ENCODE results near the gene EPB41L4B.

Gene EPB41L4B

DNA sequence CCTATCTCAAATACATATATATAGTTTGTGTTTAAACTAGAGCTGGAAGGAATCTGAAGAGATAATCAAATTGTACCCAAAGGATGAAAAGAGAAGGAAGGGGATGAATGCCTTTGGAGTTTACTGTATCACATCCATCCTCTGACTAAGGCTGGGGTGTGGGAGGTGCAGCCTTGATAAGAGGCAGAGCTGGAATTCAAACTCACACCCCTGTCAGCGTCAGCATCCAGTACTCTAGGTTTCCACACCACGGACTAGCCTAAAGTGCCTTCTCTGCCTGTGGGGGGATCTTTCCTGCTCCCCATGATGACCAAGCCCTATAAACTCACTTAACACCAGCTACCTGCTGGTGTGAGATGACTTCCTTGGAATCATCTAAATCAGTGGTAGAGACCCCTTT lies 48.1 kb downstream of the EPB41L4B start:
- CTCF ChIA-PET, result no interaction called here
- no peaks in the 10 kb centered on the region for H3K36me3 ChIP-seq (ENCODE audit: control insufficient read depth in 2 of 2, insufficient read depth in 1 of 2, low read length in 2 of 2)
- POLR2A ChIA-PET, result no interaction called here

GRCh38 chr9:109272045-109272444 lies 48.8 kb downstream of the EPB41L4B start:
- CTCF ChIA-PET, result no interaction called here
- no peaks in the 10 kb centered on the region for H3K9me3 ChIP-seq (ENCODE audit: control insufficient read depth, insufficient read depth, low read depth, low read length)
- no peak overlapping the region for H3K27ac ChIP-seq (ENCODE audit: extremely low read depth, low read depth, low read length)
- POLR2A ChIA-PET, result no interaction called here
- H3K4me3 ChIP-seq (ENCODE audit: low read depth, low read length), result no peak overlapping the region
- no peaks in the 10 kb centered on the region for H3K4me1 ChIP-seq (ENCODE audit: control insufficient read depth, insufficient read depth, low read length)
- peaks cover 0 to 5% of the 10 kb centered on the region in 2 experiments; a peak in 1 of 3 replicates for H3K36me3 ChIP-seq (ENCODE audit: control insufficient read depth in 2 of 2, insufficient read depth in 1 of 2, low read length in 2 of 2)
- TF ChIP-seq BCL11A (tag by site-specific recombination; IDR thresholded peaks at IDR 0.05; ENCODE audit: low read depth) (no peak), GLI2 (tag by site-specific recombination; IDR thresholded peaks at IDR 0.05; ENCODE audit: borderline replicate concordance, low read depth) (no peak), TSHZ1 (tag by site-specific recombination; IDR thresholded peaks at IDR 0.05; ENCODE audit: borderline replicate concordance) (no peak), ZNF155 (tag by site-specific recombination; IDR thresholded peaks at IDR 0.05) (no peak), ZNF184 (tag by site-specific recombination; IDR thresholded peaks at IDR 0.05) (no peak), REPIN1 (tag by site-specific recombination; IDR thresholded peaks at IDR 0.05; ENCODE audit: low read depth) (no peak), ZNF248 (tag by site-specific recombination; IDR thresholded peaks at IDR 0.05) (no peak), SETDB1 (IDR thresholded peaks at IDR 0.05; ENCODE audit: insufficient read length, low read length) (no peak), ZNF112 (tag by site-specific recombination; IDR thresholded peaks at IDR 0.05) (no peak), ZNF394 (tag by site-specific recombination; IDR thresholded peaks at IDR 0.05; ENCODE audit: borderline replicate concordance) (no peak)

More for the DNA sequence above, 48.1 kb downstream of the EPB41L4B start:
- Histone ChIP-seq H3K4me3 (ENCODE audit: low read depth, low read length) (no peak overlapping the region), H3K9me3 (ENCODE audit: control insufficient read depth, insufficient read depth, low read depth, low read length) (no peaks in the 10 kb centered on the region), H3K4me1 (ENCODE audit: control insufficient read depth, insufficient read depth, low read length) (no peaks in the 10 kb centered on the region), H3K27ac (ENCODE audit: extremely low read depth, low read depth, low read length) (no peak overlapping the region)
- no peak for TF ChIP-seq ZNF341 (tag by site-specific recombination; IDR thresholded peaks at IDR 0.05; ENCODE audit: low read depth)

- Histone ChIP-seq H3K4me3 (ENCODE audit: low read depth, low read length) (no peak overlapping the region), H3K9me3 (ENCODE audit: control insufficient read depth, insufficient read depth, low read depth, low read length) (no peaks in the 10 kb centered on the region), H3K27ac (ENCODE audit: extremely low read depth, low read depth, low read length) (no peak overlapping the region), H3K36me3 (ENCODE audit: control insufficient read depth in 2 of 2, insufficient read depth in 1 of 2, low read length in 2 of 2) (peaks cover 0 to 5% of the 10 kb centered on the region in 2 experiments; a peak in 2 of 3 replicates), H3K4me1 (ENCODE audit: control insufficient read depth, insufficient read depth, low read length) (no peaks in the 10 kb centered on the region)
- TF ChIP-seq ZNF664 (tag by site-specific recombination; IDR thresholded peaks at IDR 0.05) (no peak), ZNF521 (tag by site-specific recombination; IDR thresholded peaks at IDR 0.05) (no peak), ZNF544 (tag by site-specific recombination; IDR thresholded peaks at IDR 0.05) (no peak)
- ChIA-PET CTCF (interaction anchor here (1.3 kb wide), 1 partner anchor 18 kb away, joined by 3 read pairs; no protein-coding TSS in a partner anchor), POLR2A (no interaction called here)
These were observed 49.6 kb downstream of the EPB41L4B start for GRCh38 chr9:109270971-109271925.

Measured in HEK293 (cell line).